Peyer's patch (tissue), 4 donors: Measurements from ENCODE around the gene SLC25A21.

Source experiments
- CTCF ChIP-seq, 6 experiments: fragments of 450-650 bp in 4 of 6; fragments of 200-600 bp in 2 of 6; sonication (generic) in 1 of 6; IDR thresholded peaks; one replicate each; pipeline ENCODE4 v1.5.1; 2017 to 2019; ENCODE audit warnings: antibody characterized with exemption in 6 of 6, mild to moderate bottlenecking in 3 of 6, moderate library complexity in 1 of 6
- POLR2A ChIP-seq, 2 donors: fragments of 450-650 bp; IDR thresholded peaks; one replicate each; pipeline ENCODE4 v1.5.1; 2017; ENCODE audit warnings: antibody characterized with exemption in 2 of 2, mild to moderate bottlenecking in 2 of 2, moderate library complexity in 2 of 2

- TF ChIP-seq CTCF (IDR thresholded peaks at IDR 0.05) (no peak), POLR2A (IDR thresholded peaks at IDR 0.05) (no peak)
These were observed 182.6 kb downstream of the SLC25A21 start for GRCh38 chr14:36989806-36990205.
